ENCODE data around the gene BEAN1.
A peak's percentile ranks its signal among the peaks of the same experiment; 100 is the strongest.
"Not testable (repeated sequence)": the region's sequence is repeated elsewhere in the genome, so short reads cannot be mapped to it uniquely, and the experiment has no call there.

The BEAN1 gene

DNA sequence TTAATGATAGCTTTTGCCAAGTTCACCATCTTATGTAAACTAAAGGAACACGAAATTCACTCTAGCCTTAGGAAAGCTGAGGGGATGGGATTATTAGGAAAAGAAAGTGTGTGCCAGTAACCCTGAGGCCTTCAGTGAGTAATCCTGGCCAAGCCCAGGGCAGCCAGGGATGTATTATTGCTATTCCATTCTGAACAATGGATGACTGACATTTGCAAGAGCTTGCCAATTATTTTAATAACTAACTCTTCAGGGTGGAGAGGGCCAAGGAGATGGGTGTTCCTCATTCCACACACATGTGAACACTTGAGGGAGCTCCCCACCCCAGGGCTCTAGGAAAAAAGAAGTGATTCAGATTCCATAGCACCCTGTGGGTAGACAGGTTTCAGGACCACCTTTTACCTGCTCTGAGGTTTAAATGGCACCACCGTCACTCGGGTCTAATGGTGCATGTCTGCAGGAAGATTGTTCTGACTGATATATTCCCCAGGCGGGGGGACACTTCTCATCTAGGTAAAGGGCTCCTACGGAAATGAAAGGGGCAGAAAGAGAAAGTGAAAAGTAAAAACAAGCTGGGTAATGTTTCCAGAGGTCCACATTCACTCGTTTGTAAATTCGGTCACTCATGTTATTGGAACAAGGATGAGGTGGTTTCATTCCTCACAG, 81.3 kb downstream of the BEAN1 start:
- Mint-ChIP-seq H3K27ac (no peak overlapping the region), H3K4me3 (no peak overlapping the region), H3K27me3 (no peaks in the 10 kb centered on the region), H3K4me1 (peaks cover 7% of the 10 kb centered on the region), H3K9me3 (no peaks in the 10 kb centered on the region), H3K36me3 (no peaks in the 10 kb centered on the region)

DNA sequence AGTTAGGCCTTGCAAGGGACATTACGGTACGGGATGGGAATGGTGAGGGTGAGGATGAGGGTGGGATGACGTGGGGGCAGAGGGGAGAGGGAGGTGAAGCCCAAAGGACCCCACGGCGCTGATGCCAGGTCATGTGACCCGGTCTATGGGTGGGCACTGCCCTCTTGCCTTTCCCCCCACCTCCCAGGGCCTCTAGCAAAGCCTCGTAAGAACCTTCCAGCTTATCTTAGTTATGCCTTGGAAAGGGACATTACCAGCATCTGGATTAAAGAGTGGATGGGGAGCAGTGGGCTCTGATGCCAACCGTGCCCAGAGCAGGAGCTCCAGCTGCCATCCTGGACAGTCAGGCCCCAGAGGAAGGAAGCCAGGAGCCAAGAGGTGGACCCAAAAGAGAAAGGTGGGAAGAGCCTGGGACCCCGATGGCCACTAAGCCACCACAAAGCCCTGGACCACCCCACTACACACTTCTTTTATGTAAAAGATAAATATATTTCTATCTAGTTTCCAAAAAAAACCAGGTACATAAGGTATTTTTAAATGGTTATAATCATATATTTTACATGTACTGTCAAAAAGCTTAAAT, 81.9 kb downstream of the BEAN1 start:
- Mint-ChIP-seq H3K27ac (no peak overlapping the region), H3K27me3 (no peaks in the 10 kb centered on the region), H3K4me1 (peaks cover 7% of the 10 kb centered on the region), H3K4me3 (no peak overlapping the region), H3K9me3 (no peaks in the 10 kb centered on the region), H3K36me3 (no peaks in the 10 kb centered on the region)

DNA sequence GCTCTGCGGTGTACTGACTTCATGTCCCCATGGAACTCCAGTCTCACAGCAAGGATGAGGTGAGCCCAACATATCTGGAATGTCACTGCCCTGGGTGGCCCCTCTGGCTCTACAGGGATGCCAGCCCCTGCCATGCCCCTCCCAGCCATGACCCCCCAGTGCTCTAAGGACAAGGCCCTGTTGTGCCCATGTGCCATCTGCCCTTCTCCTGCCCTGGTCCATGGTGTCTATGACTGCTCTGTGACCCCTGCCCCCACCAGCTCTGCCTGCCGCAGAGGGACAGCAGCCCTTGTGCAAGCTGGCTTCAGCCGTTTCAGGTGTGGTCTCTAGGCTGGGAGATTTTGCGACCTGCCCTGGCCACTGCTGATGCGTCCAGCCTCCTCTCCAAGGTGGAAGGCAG, 82.5 kb downstream of the BEAN1 start:
- Mint-ChIP-seq H3K4me3 (no peak overlapping the region), H3K36me3 (no peaks in the 10 kb centered on the region), H3K9me3 (no peaks in the 10 kb centered on the region), H3K27ac (no peak overlapping the region), H3K27me3 (no peaks in the 10 kb centered on the region), H3K4me1 (peaks cover 7% of the 10 kb centered on the region)

DNA sequence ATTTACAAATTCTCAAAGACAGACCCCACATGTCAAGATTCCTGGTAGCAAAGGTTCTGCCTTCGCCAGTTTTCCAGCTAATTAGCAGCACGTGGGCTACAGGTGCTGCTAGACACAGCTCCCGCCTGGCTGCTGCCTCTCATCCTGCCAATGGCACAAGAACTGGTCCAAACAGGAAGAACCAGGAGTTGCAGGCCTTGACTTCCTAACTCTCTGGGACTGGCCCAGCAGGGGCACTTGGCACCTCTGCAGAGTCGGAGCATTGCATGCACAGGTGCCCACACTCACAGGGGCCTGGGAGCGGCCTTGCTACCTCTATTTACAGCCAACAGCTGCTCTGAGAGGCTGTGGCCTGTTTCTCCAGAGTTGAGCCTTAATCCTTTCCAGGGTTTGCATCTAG, 83.2 kb downstream of the BEAN1 start:
- no peak overlapping the region for H3K4me3 Mint-ChIP-seq
- no peaks in the 10 kb centered on the region for H3K27me3 Mint-ChIP-seq
- peaks cover 15% of the 10 kb centered on the region for H3K4me1 Mint-ChIP-seq
- H3K36me3 Mint-ChIP-seq: no peaks in the 10 kb centered on the region
- no peak overlapping the region for H3K27ac Mint-ChIP-seq
- no peaks in the 10 kb centered on the region for H3K9me3 Mint-ChIP-seq

DNA sequence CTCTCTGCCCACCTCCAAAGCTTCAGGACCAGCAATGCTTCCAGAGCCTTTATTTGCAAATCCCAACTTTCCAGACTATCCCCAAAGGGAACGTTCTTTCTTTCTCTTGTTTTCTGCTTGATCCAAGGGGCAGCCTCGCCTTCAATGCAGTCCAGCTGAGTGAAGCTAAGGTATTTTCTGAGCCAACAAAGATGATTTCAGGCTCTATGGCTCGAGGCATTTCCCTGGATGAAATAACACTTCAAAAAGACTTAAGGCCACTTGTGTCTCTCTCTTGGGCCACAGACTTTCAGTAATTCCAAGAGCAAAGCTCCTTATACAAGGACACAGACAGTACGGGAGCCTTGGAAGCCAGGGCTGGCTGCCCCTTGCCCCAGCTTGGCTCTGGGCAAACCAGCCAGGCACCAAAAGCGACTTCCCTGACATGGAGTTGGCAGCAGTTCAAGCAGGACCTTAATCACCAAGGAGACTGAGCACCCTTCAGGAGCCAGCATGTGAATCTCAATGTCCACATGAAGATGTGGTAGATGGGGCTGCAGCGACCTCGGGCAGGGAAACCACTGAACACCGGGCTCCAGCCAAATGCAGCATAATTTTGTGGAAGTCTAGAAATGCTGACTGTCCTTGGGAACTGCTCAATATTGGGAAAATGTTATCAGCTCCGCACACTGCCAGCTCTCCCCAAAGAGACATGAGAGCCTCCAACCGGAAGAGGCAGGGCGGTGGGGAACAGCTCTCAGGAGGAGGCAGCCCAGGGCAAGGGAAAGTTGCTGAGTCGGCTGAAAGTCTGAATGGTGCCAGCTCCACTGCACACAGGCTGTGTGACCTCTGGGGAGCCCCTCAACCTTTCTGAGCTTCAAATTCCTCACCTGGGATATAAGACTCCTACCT, 83.9 kb downstream of the BEAN1 start:
- Mint-ChIP-seq H3K27ac (no peak overlapping the region), H3K27me3 (no peaks in the 10 kb centered on the region), H3K36me3 (no peaks in the 10 kb centered on the region), H3K4me3 (no peak overlapping the region), H3K9me3 (no peaks in the 10 kb centered on the region), H3K4me1 (peaks cover 21% of the 10 kb centered on the region)

DNA sequence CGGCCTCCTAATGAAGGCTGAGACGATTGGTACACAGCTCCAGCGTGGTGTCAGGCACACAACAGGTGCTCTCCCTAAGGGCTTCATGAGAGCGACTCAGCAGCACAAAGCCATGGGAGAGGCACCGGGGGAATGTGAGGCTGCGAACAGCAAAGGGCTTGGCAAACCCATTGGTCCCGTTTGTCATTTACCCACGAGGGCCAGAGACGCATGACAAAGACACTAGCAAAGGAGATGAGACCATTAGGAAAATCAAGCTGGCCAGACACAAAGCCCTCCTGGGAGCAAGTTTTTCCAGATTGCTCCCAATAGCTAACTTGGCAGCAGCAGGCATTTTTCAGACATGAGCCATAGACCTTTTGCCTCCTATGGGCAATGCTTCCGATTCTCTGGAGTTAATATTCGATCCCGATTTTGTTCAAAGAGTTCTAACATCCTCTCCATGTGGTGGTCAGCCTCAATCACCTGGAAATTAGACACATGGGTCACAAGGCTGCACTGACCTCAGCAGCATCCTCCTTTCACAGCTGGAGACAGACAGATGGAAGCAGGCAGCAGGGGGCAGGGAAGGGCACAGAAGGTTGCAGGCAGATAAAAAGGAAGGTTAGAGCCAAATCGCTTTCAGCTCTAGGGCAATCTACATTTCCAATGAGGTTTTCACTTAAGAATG, 84.6 kb downstream of the BEAN1 start:
- peaks cover 29% of the 10 kb centered on the region for H3K4me1 Mint-ChIP-seq
- H3K36me3 Mint-ChIP-seq: no peaks in the 10 kb centered on the region
- H3K27me3 Mint-ChIP-seq: no peaks in the 10 kb centered on the region
- H3K9me3 Mint-ChIP-seq: no peaks in the 10 kb centered on the region
- no peak overlapping the region for H3K27ac Mint-ChIP-seq
- H3K4me3 Mint-ChIP-seq: no peak overlapping the region

DNA sequence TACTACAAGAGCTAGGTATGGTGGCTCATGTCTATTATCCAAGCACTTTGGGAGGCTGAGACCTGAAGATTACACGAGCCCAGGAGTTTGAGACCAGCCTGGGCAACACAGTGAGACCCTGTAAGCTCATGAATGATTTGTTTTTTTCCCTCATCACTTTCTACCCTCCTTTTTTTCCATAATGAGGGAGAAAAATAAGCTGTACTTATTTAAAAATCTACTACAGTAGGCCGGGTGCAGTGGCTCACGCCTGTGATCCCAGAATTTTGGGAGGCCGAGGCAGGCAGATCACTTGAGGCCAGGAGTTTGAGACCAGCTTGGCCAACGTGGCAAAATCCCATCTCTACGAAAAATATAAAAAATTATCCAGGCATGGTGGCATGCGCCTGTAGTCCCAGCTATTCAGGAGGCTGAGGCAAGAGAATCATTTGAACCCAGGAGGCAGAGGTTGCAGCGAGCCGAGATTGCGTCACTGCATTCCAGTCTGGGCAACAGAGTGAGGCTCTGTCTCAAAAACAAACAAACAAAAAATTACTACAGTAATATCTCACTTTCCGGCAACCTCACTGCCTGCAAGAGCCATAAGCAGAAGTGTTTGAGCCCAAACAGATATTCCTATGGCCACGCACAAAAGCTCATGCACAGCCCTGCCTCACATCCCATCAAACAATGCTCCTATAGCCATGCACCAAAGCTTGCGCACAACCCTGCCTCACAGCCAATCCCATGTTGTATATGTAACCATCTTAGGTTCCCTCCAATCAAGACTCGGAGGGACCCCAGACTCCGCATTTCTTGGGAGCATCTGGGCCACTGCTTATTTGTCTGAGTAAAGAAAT, 85.4 kb downstream of the BEAN1 start:
- Mint-ChIP-seq H3K36me3 (no peaks in the 10 kb centered on the region), H3K4me3 (no peak overlapping the region)

DNA sequence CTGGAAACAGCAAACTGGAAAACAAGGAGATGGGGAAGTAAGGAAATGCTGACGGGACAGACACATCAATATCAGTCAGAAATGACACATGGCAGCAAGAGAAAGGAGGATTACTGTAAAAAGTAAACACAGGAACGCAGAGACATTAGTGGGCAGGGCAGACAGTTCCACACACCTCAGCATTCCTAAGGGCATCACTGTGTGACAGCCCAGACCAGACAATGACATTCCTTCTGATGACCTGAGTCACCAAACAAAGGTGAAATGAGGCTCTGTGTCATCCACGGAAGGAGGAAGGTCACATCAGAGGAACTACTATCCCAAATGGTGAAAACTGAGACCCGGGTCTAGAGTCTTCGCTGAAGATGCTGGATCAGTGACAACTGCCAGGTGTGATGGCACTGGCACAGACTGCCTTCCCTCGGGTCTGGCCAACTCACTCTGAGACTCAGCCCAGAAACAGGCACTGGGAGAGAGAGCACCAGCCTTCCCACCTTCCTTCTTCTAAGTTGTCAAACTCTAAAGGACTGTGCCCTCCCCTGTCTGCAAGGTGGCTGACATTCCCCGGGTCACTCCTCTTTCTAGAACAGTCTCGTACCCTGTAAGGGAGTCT, 86.1 kb downstream of the BEAN1 start:
- peaks cover 42% of the 10 kb centered on the region for H3K4me1 Mint-ChIP-seq
- H3K36me3 Mint-ChIP-seq: no peaks in the 10 kb centered on the region
- no peak overlapping the region for H3K27ac Mint-ChIP-seq
- H3K27me3 Mint-ChIP-seq: no peaks in the 10 kb centered on the region
- H3K9me3 Mint-ChIP-seq: no peaks in the 10 kb centered on the region
- H3K4me3 Mint-ChIP-seq: no peak overlapping the region

More for the DNA sequence above, 85.4 kb downstream of the BEAN1 start:
- H3K27me3 Mint-ChIP-seq: no peaks in the 10 kb centered on the region
- no peaks in the 10 kb centered on the region for H3K9me3 Mint-ChIP-seq
- H3K27ac Mint-ChIP-seq: no peak overlapping the region
- peaks cover 37% of the 10 kb centered on the region for H3K4me1 Mint-ChIP-seq

DNA sequence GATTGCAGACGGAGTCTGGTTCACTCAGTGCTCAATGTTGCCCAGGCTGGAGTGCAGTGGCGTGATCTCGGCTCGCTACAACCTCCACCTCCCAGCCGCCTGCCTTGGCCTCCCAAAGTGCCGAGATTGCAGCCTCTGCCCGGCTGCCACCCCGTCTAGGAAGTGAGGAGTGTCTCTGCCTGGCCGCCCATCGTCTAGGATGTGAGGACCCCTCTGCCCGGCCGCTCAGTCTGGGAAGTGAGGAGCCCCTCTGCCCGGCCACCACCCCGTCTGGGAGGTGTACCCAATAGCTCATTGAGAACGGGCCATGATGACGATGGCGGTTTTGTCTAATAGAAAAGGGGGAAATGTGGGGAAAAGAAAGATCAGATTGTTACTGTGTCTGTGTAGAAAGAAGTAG, 87.3 kb downstream of the BEAN1 start:
- H3K27ac Mint-ChIP-seq: not testable (repeated sequence)
- peaks cover 49% of the 10 kb centered on the region for H3K4me1 Mint-ChIP-seq

DNA sequence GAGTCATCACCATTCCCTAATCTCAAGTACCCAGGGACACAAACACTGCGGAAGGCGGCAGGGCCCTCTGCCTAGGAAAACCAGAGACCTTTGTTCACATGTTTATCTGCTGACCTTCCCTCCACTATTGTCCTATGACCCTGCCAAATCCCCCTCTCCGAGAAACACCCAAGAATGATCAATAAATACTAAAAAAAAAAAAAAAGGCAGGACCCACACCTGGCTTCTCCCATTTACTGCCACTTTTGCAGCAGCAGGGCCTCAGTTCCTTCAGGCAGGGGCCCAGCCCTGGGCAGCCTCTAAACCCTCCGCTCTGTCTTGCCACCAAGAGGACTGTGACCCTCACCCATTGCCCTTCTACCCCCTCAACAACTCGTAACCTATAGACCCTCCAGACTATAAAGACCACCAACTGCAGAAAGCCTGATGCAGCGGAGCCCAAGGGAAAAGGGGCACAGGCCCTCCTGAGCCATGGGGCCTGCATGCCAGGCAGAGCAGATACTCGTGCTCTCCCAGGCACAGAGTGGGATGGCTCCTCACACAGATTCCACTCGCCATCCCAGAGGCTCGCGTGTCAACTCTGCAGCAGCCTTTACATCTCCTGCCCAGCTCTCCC, 88.0 kb downstream of the BEAN1 start:
- not testable (repeated sequence) for H3K27ac Mint-ChIP-seq, H3K36me3 Mint-ChIP-seq, H3K27me3 Mint-ChIP-seq, H3K9me3 Mint-ChIP-seq, H3K4me3 Mint-ChIP-seq
- peaks cover 56% of the 10 kb centered on the region for H3K4me1 Mint-ChIP-seq

More for the DNA sequence above, 87.3 kb downstream of the BEAN1 start:
- not testable (repeated sequence) for H3K36me3 Mint-ChIP-seq, H3K9me3 Mint-ChIP-seq, H3K4me3 Mint-ChIP-seq, H3K27me3 Mint-ChIP-seq

DNA sequence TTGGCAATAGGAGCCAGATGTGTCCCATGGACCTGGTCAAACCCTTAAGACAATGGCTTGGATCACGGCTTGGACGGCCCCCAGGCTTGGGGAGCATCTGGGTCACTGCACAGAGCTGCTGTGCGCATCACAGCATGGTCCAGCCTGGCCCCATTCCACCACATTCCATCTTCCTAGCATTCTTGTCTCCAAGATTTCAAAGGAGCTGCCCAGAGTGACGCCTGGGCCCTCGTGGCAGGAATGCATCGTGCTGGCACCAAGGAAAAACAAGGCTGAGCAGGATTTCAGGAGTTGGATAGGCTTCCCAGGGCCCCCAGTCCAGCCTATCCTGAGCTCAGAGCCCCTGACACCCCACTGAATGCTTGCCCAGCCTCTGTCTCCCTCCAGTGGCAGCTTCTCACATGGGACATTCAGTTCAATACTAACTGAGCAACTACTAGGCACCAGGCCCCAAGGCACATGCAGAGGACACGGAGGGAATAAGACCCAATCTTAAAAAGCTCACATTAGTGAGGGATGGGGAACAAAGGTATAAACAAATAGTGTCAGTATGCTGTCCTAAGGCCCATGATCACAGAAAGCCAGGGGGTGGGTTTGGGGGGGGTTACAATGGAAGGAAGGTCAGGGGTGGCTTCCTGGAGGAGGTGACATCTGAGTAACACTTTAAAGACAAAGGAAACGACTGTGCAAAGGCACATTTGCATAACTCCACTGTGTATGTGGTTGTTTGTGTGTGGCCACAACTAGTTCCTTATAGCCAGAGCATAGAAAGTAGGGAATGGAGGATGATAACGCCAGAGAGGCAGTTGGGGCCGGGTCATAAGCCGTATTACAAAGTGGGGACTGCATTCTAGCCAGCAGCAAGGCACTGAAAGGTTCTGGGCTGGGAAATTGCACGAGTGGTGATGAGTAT, 88.8 kb downstream of the BEAN1 start:
- Mint-ChIP-seq H3K4me1 (peaks cover 64% of the 10 kb centered on the region), H3K9me3 (no peaks in the 10 kb centered on the region), H3K36me3 (no peaks in the 10 kb centered on the region), H3K27me3 (no peaks in the 10 kb centered on the region), H3K4me3 (peak overlapping the region; percentile 76), H3K27ac (peak overlapping the region; percentile 90)

DNA sequence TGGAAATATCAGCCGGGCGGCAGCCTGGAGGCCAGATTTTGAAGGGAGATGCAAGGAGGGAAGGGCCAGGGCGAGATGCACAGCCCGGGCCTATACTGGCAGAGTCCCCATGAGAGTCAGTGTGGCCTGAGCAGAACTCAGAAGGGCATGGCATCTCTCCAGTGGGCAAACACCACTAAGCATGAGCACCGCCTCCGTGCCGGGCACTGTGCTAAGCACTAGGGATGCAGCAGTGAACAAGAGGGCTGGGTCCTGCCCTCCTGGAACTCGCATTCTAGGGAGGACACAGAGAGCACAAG, 89.4 kb downstream of the BEAN1 start:
- H3K4me1 Mint-ChIP-seq: peaks cover 70% of the 10 kb centered on the region
- no peaks in the 10 kb centered on the region for H3K9me3 Mint-ChIP-seq
- peak overlapping the region; percentile 76 for H3K4me3 Mint-ChIP-seq
- H3K36me3 Mint-ChIP-seq: no peaks in the 10 kb centered on the region
- no peaks in the 10 kb centered on the region for H3K27me3 Mint-ChIP-seq
- H3K27ac Mint-ChIP-seq: peak overlapping the region; percentile 90

DNA sequence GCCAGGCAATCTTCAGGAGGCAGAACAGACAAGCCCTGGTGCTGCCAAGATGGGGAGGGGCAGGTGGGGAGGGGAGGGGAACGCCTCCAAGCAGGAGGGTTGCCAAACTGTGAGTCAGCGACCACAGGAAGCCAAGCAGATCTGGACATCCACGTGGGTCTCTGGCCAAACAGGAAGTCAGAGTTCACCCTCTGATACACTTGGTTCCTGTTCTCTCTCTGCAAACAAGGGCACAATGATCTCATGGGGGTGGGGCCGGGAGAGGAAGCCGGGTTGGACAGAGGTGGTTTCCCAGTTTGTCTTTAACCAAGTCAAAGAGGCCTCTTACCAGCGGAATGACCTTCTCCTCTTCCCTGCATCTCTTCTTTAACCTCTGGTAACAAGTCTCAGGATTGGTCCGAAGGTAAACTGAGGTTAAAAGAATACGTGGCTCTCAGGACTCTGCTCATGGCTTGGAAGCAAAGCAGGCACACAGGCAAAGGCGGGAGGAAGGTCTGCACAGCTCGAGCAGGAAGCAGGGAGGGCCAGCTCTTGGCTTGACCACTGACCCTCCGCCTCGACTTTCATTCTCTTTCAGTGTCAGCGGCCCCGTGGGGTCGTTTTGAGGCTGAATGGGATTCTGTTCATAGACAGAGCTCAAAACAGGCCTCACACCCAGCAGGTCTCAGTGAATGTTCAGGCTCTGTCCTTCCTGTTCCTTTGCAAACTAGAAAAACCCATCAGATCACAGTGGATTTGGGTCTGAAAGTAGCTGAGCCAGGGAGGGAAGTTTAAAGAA, 89.9 kb downstream of the BEAN1 start:
- Mint-ChIP-seq H3K36me3 (no peaks in the 10 kb centered on the region), H3K4me3 (peak overlapping the region; percentile 76), H3K27ac (peak overlapping the region; percentile 76), H3K4me1 (peaks cover 72% of the 10 kb centered on the region), H3K9me3 (no peaks in the 10 kb centered on the region), H3K27me3 (no peaks in the 10 kb centered on the region)

Data from activated naive CD4-positive, alpha-beta T cell treated with anti-CD3 and anti-CD28 coated beads, Interleukin-2, amount 50 U/mL, for 24 hours (primary cell).